Measurements from ENCODE around the gene CLCN4.

CLCN4 gene

GRCh38 chrX:10156199-10157031 is at the start of gene CLCN4:
CLCN4 (plus strand) TSS chrX:10156975; CDS start chrX:10185033, 28,058 bp downstream.
- no peak for DNase-seq

- no peak for DNase-seq
Measured at GRCh38 chrX:10107483-10107882, 49.3 kb upstream of the CLCN4 start.

GRCh38 chrX:10108288-10108687 is 48.5 kb upstream of the CLCN4 start:
- DNase-seq = no peak

GRCh38 chrX:10109695-10110094 is 47.1 kb upstream of the CLCN4 start:
- DNase-seq = no peak

- DNase-seq = no peak
Measured at GRCh38 chrX:10110316-10110935, 46.3 kb upstream of the CLCN4 start.

GRCh38 chrX:10110984-10111363 is 45.8 kb upstream of the CLCN4 start:
- DNase-seq = peak; percentile 66

- peak; percentile 69 for DNase-seq
Measured at GRCh38 chrX:10111364-10112148, 45.2 kb upstream of the CLCN4 start.

GRCh38 chrX:10112510-10112909 is 44.3 kb upstream of the CLCN4 start:
- peak; percentile 55 for DNase-seq

GRCh38 chrX:10115082-10115481 is 41.7 kb upstream of the CLCN4 start:
- DNase-seq = no peak

GRCh38 chrX:10117301-10117700 is 39.5 kb upstream of the CLCN4 start:
- no peak for DNase-seq

- no peak for DNase-seq
Measured at GRCh38 chrX:10117864-10118377, 38.9 kb upstream of the CLCN4 start.

GRCh38 chrX:10118530-10118929 is 38.2 kb upstream of the CLCN4 start:
- DNase-seq = no peak

- DNase-seq = peak; percentile 88
Measured at GRCh38 chrX:10119399-10119990, 37.3 kb upstream of the CLCN4 start.

- DNase-seq = no peak
Measured at GRCh38 chrX:10120331-10120730, 36.4 kb upstream of the CLCN4 start.

- no peak for DNase-seq
Measured at GRCh38 chrX:10120828-10121227, 35.9 kb upstream of the CLCN4 start.

- no peak for DNase-seq
Measured at GRCh38 chrX:10121787-10122186, 35.0 kb upstream of the CLCN4 start.

- no peak for DNase-seq
Measured at GRCh38 chrX:10124506-10125247, 32.1 kb upstream of the CLCN4 start.

- no peak for DNase-seq
Measured at GRCh38 chrX:10125248-10125615, 31.5 kb upstream of the CLCN4 start.

- DNase-seq = no peak
Measured at GRCh38 chrX:10126044-10126443, 30.7 kb upstream of the CLCN4 start.

- no peak for DNase-seq
Measured at GRCh38 chrX:10126834-10127233, 29.9 kb upstream of the CLCN4 start.

GRCh38 chrX:10128386-10128785 is 28.4 kb upstream of the CLCN4 start:
- no peak for DNase-seq

GRCh38 chrX:10129229-10129628 is 27.5 kb upstream of the CLCN4 start:
- DNase-seq = no peak
